Chondrocyte (in vitro differentiated cells): ENCODE results near the gene MICAL3. TPM values are rescaled to one million over a fixed set of nuclear protein-coding genes. Genes with fewer than 3 reads are reported as not detected.

ENCODE experiments used
- DNase-seq: peaks from one replicate; pipeline ENCODE4 v3.0.0; 2021; ENCODE audit warnings: mixed read lengths, low spot score
- H3K27ac Mint-ChIP-seq: one replicate; pipeline ENCODE4 v1.8.0; 2021; ENCODE audit warnings: mild to moderate bottlenecking, moderate library complexity, mixed read lengths; ENCODE audit not compliant: unreplicated experiment
- H3K27me3 Mint-ChIP-seq: 2 replicates; pipeline ENCODE4 v1.8.0; 2021; ENCODE audit warnings: low read depth, mixed read lengths
- H3K36me3 Mint-ChIP-seq: 2 replicates; pipeline ENCODE4 v1.8.0; 2021; ENCODE audit warnings: low read depth, mixed read lengths
- H3K4me1 Mint-ChIP-seq: 2 replicates; pipeline ENCODE4 v1.8.0; 2021; ENCODE audit warnings: low read depth, mild to moderate bottlenecking, mixed read lengths
- H3K4me3 Mint-ChIP-seq: one replicate; pipeline ENCODE4 v1.8.0; 2021; ENCODE audit warnings: mild to moderate bottlenecking, moderate library complexity, mixed read lengths; ENCODE audit not compliant: unreplicated experiment
- H3K9me3 Mint-ChIP-seq: 2 replicates; pipeline ENCODE4 v1.8.0; 2021; ENCODE audit warnings: low read depth, mixed read lengths
- total RNA-seq: library from RNA; stranded (reverse); gene quantifications from 3 replicates; pipeline ENCODE4 v1.2.1, GENCODE V29; 2021
- TF ChIP-seq, protein P1 (sequence below): fragments of 200-600 bp; sonication (generic); IDR thresholded peaks from 2 replicates; pipeline ENCODE4 v1.5.0; 2021; ENCODE audit warnings: antibody characterized with exemption, mild to moderate bottlenecking, moderate library complexity

MICAL3 gene
- total RNA-seq, 1 donor from 2014 or later, result 68.2 TPM

DNA sequence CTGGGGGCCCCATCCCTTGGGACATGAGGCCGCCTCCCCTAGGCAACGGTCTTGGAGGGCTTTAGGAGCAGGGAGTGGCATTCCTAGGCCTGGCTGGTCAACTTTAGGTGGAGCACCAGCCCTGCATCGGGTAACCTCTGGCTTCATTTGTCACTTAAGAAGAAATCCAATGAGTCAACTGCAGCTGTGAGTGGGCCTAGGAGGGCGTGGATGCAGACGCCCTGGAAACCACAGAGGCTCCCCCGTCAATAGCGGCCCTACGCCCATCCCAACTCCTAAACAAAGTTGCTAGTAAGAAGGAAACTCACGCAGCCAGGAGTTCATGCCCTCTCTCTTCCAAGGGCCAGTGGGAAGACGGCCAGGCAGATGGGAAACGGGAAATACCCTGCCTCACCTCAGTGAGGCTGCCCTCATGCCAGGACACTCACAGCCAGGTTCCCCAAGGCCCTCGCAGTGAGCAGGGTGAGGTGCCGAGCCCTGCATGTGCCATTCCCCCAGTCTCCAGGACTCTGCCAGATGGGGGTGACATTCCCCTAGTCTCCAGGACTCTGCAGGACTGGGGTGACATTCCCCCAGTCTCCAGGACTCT is 270.9 kb downstream of the MICAL3 start:
- Mint-ChIP-seq H3K9me3 (no peaks in the 10 kb centered on the region), H3K4me3 (no peak overlapping the region), H3K36me3 (no peaks in the 10 kb centered on the region), H3K27ac (no peak overlapping the region), H3K4me1 (no peaks in the 10 kb centered on the region), H3K27me3 (no peaks in the 10 kb centered on the region)
- TF ChIP-seq, protein P1, sequence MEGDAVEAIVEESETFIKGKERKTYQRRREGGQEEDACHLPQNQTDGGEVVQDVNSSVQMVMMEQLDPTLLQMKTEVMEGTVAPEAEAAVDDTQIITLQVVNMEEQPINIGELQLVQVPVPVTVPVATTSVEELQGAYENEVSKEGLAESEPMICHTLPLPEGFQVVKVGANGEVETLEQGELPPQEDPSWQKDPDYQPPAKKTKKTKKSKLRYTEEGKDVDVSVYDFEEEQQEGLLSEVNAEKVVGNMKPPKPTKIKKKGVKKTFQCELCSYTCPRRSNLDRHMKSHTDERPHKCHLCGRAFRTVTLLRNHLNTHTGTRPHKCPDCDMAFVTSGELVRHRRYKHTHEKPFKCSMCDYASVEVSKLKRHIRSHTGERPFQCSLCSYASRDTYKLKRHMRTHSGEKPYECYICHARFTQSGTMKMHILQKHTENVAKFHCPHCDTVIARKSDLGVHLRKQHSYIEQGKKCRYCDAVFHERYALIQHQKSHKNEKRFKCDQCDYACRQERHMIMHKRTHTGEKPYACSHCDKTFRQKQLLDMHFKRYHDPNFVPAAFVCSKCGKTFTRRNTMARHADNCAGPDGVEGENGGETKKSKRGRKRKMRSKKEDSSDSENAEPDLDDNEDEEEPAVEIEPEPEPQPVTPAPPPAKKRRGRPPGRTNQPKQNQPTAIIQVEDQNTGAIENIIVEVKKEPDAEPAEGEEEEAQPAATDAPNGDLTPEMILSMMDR, result no peak
- no peak for DNase-seq

- no peaks in the 10 kb centered on the region for H3K36me3 Mint-ChIP-seq
- TF ChIP-seq, protein P1, result no peak
- DNase-seq, result no peak
- no peaks in the 10 kb centered on the region for H3K9me3 Mint-ChIP-seq
- H3K4me1 Mint-ChIP-seq, result no peaks in the 10 kb centered on the region
- no peak overlapping the region for H3K4me3 Mint-ChIP-seq
- no peaks in the 10 kb centered on the region for H3K27me3 Mint-ChIP-seq
- H3K27ac Mint-ChIP-seq, result no peak overlapping the region
Observed at GRCh38 chr22:17751596-17751995, 272.8 kb downstream of the MICAL3 start.

DNA sequence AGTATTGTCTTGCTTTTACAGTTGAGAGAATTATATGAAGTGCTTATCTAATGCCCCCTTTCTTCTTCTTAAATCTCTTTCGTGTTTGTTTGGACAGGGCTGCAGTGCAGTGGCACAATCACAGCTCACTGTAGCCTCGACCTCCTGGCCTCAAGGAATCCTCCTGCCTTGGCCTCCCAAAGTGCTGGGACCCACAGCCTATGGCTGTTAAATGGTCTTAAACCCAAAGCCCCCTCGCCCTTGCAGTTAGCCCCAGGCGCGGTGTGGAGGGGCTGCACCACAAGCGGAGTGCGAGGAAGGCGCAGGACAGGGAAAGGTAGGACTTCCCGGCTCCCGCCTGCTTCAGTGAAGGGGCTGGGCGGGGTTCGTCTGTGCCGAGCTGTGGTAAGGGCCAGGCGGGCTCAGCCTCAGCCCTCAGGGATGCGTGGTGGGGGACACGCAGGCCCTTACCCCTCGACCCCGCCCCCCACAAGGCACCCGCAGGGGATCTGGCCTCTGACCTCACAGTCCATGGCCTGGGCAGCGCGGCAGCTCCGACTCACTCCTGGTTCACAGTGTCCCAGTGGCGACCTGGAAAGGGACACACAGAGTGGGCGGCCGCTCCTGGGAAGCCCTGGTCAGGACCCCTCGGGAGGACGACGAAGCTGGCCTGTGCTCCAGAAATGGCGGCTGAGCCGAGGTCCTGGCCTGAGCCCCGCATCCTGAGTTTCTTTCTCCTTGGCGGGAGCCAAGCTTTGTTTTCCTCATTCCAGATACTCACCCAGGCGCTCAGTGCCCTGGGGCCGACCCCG is 274.6 kb downstream of the MICAL3 start:
- Mint-ChIP-seq H3K4me3 (no peak overlapping the region), H3K9me3 (no peaks in the 10 kb centered on the region), H3K4me1 (no peaks in the 10 kb centered on the region), H3K36me3 (no peaks in the 10 kb centered on the region), H3K27ac (no peak overlapping the region), H3K27me3 (no peaks in the 10 kb centered on the region)
- TF ChIP-seq, protein P1, result no peak
- no peak for DNase-seq

DNA sequence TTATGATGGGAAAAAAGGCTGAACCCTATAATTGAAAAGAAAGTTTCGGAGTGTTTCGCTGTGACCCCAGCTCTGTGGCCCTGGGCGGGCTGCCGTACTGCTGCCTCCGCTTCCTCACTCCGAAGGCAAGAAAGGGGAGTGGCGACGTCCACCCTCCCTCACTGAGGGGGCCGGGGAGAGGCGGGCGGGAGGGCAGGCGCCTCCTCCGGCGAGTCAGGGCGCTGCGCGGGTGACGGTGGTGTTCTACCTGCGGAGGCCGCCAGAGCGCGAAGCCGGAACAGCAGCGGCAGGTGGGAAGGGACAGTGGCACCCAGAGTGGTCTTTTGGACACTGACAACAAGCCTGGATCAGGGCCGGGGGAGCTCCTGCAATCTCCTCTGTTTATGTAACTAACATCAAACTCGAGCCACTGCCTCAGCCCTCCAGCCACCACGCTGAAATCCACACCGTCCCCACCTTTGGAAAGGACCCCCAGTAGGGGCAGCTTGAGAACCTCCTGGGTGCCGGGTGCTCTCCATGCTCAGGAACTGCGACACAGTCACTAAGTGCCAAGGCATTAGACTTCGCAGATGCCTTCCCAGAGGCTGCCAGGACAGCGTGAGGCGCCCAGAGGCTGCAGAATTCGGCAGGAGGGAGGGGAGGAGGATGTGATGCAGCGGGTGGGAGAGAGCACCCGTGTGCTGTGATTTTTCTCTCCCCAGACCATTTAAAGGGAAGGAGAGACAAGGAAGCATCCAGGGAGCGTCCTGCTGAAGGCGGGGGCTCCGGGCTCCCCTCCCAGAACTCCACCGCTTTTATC is 275.6 kb downstream of the MICAL3 start:
- H3K4me1 Mint-ChIP-seq, result no peaks in the 10 kb centered on the region
- DNase-seq, result no peak
- H3K9me3 Mint-ChIP-seq, result no peaks in the 10 kb centered on the region
- TF ChIP-seq, protein P1, result peak; percentile 15
- H3K36me3 Mint-ChIP-seq, result no peaks in the 10 kb centered on the region
- H3K4me3 Mint-ChIP-seq, result no peak overlapping the region
- no peaks in the 10 kb centered on the region for H3K27me3 Mint-ChIP-seq
- no peak overlapping the region for H3K27ac Mint-ChIP-seq

DNA sequence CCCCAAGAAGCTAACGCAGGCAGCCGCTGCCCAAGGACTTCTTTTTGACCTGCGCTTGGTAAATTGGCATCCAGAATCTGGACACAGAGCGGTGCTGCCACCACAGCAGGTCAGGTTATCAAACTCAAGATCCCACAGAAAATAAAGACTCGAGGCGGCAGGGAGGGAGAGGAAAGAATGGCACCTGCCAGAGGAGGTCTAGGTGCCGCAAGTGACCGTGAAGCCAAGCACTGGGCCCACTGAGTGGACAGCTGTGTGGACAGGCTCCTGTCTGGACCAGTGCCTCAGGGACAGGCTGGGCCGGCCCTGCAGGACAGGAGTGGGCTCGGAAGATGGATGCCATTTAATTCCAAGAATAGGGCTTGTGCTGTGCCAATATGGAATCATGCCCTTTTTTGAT is 277.4 kb downstream of the MICAL3 start:
- Mint-ChIP-seq H3K4me1 (no peaks in the 10 kb centered on the region), H3K36me3 (no peaks in the 10 kb centered on the region), H3K27ac (no peak overlapping the region), H3K9me3 (no peaks in the 10 kb centered on the region), H3K27me3 (no peaks in the 10 kb centered on the region), H3K4me3 (no peak overlapping the region)
- TF ChIP-seq, protein P1, result no peak
- no peak for DNase-seq
